Cardiac fibroblast (primary cell): ENCODE data around the gene MVB12B.
A peak's percentile ranks its signal among the peaks of the same experiment; 100 is the strongest.

Source experiments
- DNase-seq, 2 donors: peaks; one replicate each; pipeline versions ENCODE4 v3.0.0 to v3.0.0-alpha.2; 2010; ENCODE audit warnings: low read depth in 2 of 2
- H3K4me3 ChIP-seq, 2 donors: replicated peaks in 1 of 2; 1 replicate in 1 of 2; 2 replicates in 1 of 2; pipeline ENCODE4 v1.5.1; 2011; ENCODE audit warnings: low read depth in 2 of 2, low read length in 2 of 2, mild to moderate bottlenecking in 2 of 2, moderate library complexity in 1 of 2
- CTCF ChIP-seq: IDR thresholded peaks from one replicate; pipeline ENCODE4 v1.5.1; 2011; ENCODE audit warnings: low read depth, mild to moderate bottlenecking, low read length, inconsistent platforms

The MVB12B gene

GRCh38 chr9:126481862-126482261 lies 155.2 kb downstream of the MVB12B start:
- TF ChIP-seq CTCF: no peak
- no peak overlapping the region for H3K4me3 ChIP-seq
- DNase-seq: no peak

GRCh38 chr9:126482361-126483044 lies 155.9 kb downstream of the MVB12B start:
- no peak overlapping the region for H3K4me3 ChIP-seq
- TF ChIP-seq CTCF: no peak
- peak; percentile 20 to 81 for DNase-seq

GRCh38 chr9:126483468-126484073 lies 156.9 kb downstream of the MVB12B start:
- TF ChIP-seq CTCF: no peak
- no peak overlapping the region for H3K4me3 ChIP-seq
- no peak for DNase-seq

- no peak overlapping the region for H3K4me3 ChIP-seq
- no peak for TF ChIP-seq CTCF
Measured at GRCh38 chr9:126485662-126486061, 159.0 kb downstream of the MVB12B start.

GRCh38 chr9:126486276-126486675 lies 159.6 kb downstream of the MVB12B start:
- DNase-seq: no peak
- H3K4me3 ChIP-seq: no peak overlapping the region
- no peak for TF ChIP-seq CTCF

More at GRCh38 chr9:126485662-126486061, 159.0 kb downstream of the MVB12B start:
- DNase-seq: no peak

- TF ChIP-seq CTCF: no peak
- no peak for DNase-seq
- H3K4me3 ChIP-seq: no peak overlapping the region
Measured at GRCh38 chr9:126487856-126488255, 161.2 kb downstream of the MVB12B start.
